ENCODE data around the gene AMELX. TPM values are rescaled to one million over a fixed set of nuclear protein-coding genes. Genes with fewer than 3 reads are reported as not detected.

Gene AMELX
- total and polyA plus RNA-seq, 2 of the 13 experiments (the other 11 are each of a cell fraction or from before 2014, with no cell fraction given) = not detected

DNA sequence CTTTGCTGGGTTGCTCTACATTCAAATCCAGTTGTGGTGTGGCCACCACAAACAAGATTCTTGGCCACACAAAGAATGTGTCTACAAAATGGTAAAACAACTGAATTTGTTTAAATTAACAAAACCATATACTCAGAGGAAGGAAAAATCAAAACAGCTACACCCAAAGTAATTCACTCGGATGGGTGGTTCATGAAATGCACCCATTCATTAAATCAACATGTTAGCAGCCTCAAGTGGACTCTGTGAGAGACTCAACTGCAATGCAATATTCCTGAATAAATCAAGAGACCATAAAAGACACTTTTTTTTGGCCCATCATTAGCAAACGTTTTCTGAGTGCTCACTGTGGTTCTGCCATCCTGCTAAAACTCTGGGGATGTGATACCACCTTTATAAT, 11.2 kb upstream of the AMELX start (continued):
- TF ChIP-seq, protein P1, sequence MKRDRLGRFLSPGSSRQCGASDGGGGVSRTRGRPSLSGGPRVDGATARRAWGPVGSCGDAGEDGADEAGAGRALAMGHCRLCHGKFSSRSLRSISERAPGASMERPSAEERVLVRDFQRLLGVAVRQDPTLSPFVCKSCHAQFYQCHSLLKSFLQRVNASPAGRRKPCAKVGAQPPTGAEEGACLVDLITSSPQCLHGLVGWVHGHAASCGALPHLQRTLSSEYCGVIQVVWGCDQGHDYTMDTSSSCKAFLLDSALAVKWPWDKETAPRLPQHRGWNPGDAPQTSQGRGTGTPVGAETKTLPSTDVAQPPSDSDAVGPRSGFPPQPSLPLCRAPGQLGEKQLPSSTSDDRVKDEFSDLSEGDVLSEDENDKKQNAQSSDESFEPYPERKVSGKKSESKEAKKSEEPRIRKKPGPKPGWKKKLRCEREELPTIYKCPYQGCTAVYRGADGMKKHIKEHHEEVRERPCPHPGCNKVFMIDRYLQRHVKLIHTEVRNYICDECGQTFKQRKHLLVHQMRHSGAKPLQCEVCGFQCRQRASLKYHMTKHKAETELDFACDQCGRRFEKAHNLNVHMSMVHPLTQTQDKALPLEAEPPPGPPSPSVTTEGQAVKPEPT (CRISPR knock-in tag; IDR thresholded peaks at IDR 0.05; ENCODE audit: low read depth) = no peak
- no peak for TF ChIP-seq TEAD2 (CRISPR knock-in tag; IDR thresholded peaks at IDR 0.05)
- TF ChIP-seq SP5 (CRISPR knock-in tag; IDR thresholded peaks at IDR 0.05; ENCODE audit: borderline replicate concordance, low read depth) = no peak
- TF ChIP-seq ZSCAN25 (CRISPR knock-in tag; IDR thresholded peaks at IDR 0.05) = no peak
- no peak for TF ChIP-seq ZNF33A (CRISPR knock-in tag; IDR thresholded peaks at IDR 0.05; ENCODE audit: borderline replicate concordance)
- no peak for TF ChIP-seq POLR2G (IDR thresholded peaks at IDR 0.05; ENCODE audit: low read depth, low read length)
- no peak for TF ChIP-seq ZFAT (CRISPR knock-in tag; conservative IDR thresholded peaks at IDR 0.05)
- TF ChIP-seq, protein P2, sequence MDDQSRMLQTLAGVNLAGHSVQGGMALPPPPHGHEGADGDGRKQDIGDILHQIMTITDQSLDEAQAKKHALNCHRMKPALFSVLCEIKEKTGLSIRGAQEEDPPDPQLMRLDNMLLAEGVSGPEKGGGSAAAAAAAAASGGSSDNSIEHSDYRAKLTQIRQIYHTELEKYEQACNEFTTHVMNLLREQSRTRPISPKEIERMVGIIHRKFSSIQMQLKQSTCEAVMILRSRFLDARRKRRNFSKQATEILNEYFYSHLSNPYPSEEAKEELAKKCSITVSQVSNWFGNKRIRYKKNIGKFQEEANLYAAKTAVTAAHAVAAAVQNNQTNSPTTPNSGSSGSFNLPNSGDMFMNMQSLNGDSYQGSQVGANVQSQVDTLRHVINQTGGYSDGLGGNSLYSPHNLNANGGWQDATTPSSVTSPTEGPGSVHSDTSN (CRISPR knock-in tag; IDR thresholded peaks at IDR 0.05; ENCODE audit: borderline replicate concordance) = no peak
- no peak for TF ChIP-seq ZNF160 (CRISPR knock-in tag; IDR thresholded peaks at IDR 0.05)
- TF ChIP-seq CENPX (CRISPR knock-in tag; IDR thresholded peaks at IDR 0.05) = no peak
- TF ChIP-seq, protein P3, sequence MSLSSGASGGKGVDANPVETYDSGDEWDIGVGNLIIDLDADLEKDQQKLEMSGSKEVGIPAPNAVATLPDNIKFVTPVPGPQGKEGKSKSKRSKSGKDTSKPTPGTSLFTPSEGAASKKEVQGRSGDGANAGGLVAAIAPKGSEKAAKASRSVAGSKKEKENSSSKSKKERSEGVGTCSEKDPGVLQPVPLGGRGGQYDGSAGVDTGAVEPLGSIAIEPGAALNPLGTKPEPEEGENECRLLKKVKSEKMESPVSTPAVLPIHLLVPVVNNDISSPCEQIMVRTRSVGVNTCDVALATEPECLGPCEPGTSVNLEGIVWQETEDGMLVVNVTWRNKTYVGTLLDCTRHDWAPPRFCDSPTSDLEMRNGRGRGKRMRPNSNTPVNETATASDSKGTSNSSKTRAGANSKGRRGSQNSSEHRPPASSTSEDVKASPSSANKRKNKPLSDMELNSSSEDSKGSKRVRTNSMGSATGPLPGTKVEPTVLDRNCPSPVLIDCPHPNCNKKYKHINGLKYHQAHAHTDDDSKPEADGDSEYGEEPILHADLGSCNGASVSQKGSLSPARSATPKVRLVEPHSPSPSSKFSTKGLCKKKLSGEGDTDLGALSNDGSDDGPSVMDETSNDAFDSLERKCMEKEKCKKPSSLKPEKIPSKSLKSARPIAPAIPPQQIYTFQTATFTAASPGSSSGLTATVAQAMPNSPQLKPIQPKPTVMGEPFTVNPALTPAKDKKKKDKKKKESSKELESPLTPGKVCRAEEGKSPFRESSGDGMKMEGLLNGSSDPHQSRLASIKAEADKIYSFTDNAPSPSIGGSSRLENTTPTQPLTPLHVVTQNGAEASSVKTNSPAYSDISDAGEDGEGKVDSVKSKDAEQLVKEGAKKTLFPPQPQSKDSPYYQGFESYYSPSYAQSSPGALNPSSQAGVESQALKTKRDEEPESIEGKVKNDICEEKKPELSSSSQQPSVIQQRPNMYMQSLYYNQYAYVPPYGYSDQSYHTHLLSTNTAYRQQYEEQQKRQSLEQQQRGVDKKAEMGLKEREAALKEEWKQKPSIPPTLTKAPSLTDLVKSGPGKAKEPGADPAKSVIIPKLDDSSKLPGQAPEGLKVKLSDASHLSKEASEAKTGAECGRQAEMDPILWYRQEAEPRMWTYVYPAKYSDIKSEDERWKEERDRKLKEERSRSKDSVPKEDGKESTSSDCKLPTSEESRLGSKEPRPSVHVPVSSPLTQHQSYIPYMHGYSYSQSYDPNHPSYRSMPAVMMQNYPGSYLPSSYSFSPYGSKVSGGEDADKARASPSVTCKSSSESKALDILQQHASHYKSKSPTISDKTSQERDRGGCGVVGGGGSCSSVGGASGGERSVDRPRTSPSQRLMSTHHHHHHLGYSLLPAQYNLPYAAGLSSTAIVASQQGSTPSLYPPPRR (CRISPR knock-in tag; IDR thresholded peaks at IDR 0.05; ENCODE audit: borderline replicate concordance) = no peak
